ENCODE data around the gene DDX41.

Gene DDX41

GRCh38 chr5:177468685-177469628 is 47.8 kb downstream of the DDX41 start:
- H3K4me1 ChIP-seq (ENCODE audit: insufficient read depth, low read length): peaks cover 25% of the 10 kb centered on the region
- H3K4me3 ChIP-seq (ENCODE audit: low read depth in 1 of 2, low read length in 2 of 2): no peak overlapping the region
- no peaks in the 10 kb centered on the region for H3K27me3 ChIP-seq (ENCODE audit: control insufficient read depth in 1 of 2, insufficient read depth in 2 of 2, low read length in 2 of 2)
- no peak overlapping the region for H3K9ac ChIP-seq (ENCODE audit: low read length)
- no peaks in the 10 kb centered on the region for H3K9me3 ChIP-seq (ENCODE audit: low read length)
- no peak overlapping the region for H3K27ac ChIP-seq (ENCODE audit: low read depth, low read length)
- peaks cover 22% of the 10 kb centered on the region for H3K36me3 ChIP-seq (ENCODE audit: insufficient read depth, low read length)

DNA sequence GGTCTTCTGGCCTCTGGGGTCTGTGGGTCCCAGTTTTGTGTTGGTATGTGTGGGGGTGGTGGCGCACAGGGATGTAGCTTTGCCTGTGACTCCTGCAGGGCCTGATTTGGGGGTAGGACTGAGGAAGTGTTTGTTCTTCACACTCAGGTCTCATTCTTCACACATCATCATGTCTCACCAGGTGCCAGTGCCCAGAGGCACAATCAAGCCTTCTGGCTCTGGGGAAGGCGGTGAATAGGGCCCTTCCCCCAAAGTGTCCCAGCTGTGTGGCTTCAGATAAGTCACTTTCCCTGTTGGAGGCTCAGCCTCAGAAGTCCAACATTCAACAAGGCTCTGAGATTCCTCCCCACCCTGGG is 48.5 kb downstream of the DDX41 start:
- peak overlapping the region; percentile 32 for H3K27ac ChIP-seq (ENCODE audit: low read depth, low read length)
- H3K9me3 ChIP-seq (ENCODE audit: low read length): no peaks in the 10 kb centered on the region
- peaks cover 24% of the 10 kb centered on the region for H3K4me1 ChIP-seq (ENCODE audit: insufficient read depth, low read length)
- no peaks in the 10 kb centered on the region for H3K27me3 ChIP-seq (ENCODE audit: control insufficient read depth in 1 of 2, insufficient read depth in 2 of 2, low read length in 2 of 2)
- H3K4me3 ChIP-seq (ENCODE audit: low read depth in 1 of 2, low read length in 2 of 2): no peak overlapping the region
- no peak overlapping the region for H3K9ac ChIP-seq (ENCODE audit: low read length)
- peaks cover 22% of the 10 kb centered on the region for H3K36me3 ChIP-seq (ENCODE audit: insufficient read depth, low read length)

- Histone ChIP-seq H3K36me3 (ENCODE audit: insufficient read depth, low read length) (peaks cover 22% of the 10 kb centered on the region), H3K9ac (ENCODE audit: low read length) (no peak overlapping the region), H3K27ac (ENCODE audit: low read depth, low read length) (no peak overlapping the region), H3K4me1 (ENCODE audit: insufficient read depth, low read length) (peaks cover 24% of the 10 kb centered on the region), H3K4me3 (ENCODE audit: low read depth in 1 of 2, low read length in 2 of 2) (no peak overlapping the region), H3K9me3 (ENCODE audit: low read length) (no peaks in the 10 kb centered on the region), H3K27me3 (ENCODE audit: control insufficient read depth in 1 of 2, insufficient read depth in 2 of 2, low read length in 2 of 2) (no peaks in the 10 kb centered on the region)
These were observed 49.3 kb downstream of the DDX41 start for GRCh38 chr5:177467436-177467835.

DNA sequence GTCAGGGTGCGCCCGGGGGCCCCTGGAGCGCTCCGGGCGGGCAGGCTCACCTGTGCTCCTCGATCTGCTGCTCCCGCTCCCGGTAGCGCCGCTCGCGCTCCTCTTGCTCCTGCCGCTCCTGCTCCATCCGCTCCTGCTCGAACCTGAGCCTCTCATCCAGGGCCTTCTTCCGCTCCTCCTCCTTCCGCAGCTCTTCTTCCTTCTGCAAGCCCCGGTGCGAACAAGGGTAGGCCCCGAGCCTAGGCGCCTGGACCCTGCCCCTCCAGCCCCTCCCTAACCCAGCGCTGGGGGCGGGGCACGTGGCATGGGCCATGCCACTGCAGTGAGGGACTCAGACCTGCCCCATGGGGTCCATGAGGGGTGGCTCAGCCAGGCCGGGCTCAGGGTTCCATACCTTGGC is 49.9 kb downstream of the DDX41 start:
- Histone ChIP-seq H3K4me3 (ENCODE audit: low read depth in 1 of 2, low read length in 2 of 2) (no peak overlapping the region), H3K4me1 (ENCODE audit: insufficient read depth, low read length) (peaks cover 20% of the 10 kb centered on the region), H3K9ac (ENCODE audit: low read length) (no peak overlapping the region), H3K27me3 (ENCODE audit: control insufficient read depth in 1 of 2, insufficient read depth in 2 of 2, low read length in 2 of 2) (no peaks in the 10 kb centered on the region), H3K9me3 (ENCODE audit: low read length) (no peaks in the 10 kb centered on the region), H3K27ac (ENCODE audit: low read depth, low read length) (no peak overlapping the region), H3K36me3 (ENCODE audit: insufficient read depth, low read length) (peaks cover 22% of the 10 kb centered on the region)

DNA sequence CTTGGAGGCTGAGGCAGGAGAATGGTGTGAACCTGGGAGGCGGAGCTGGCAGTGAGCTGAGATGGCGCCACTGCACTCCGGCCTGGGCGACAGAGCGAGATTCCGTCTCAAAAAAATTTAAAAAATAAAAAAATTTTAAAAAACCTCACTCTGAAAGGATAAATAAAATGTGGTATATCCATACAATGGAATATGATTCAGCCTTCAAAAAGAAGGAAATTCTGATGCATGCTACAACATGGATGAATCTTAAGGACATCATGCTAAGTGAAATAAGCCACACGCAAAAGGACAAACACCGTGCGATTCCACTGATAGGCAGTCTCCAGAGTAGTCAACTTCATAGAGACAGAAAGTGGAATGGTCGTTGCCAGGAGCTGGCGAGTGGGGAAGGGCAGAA is 51.7 kb downstream of the DDX41 start:
- H3K4me3 ChIP-seq (ENCODE audit: low read depth in 1 of 2, low read length in 2 of 2): no peak overlapping the region
- H3K9me3 ChIP-seq (ENCODE audit: low read length): no peaks in the 10 kb centered on the region
- peaks cover 26% of the 10 kb centered on the region for H3K36me3 ChIP-seq (ENCODE audit: insufficient read depth, low read length)

DNA sequence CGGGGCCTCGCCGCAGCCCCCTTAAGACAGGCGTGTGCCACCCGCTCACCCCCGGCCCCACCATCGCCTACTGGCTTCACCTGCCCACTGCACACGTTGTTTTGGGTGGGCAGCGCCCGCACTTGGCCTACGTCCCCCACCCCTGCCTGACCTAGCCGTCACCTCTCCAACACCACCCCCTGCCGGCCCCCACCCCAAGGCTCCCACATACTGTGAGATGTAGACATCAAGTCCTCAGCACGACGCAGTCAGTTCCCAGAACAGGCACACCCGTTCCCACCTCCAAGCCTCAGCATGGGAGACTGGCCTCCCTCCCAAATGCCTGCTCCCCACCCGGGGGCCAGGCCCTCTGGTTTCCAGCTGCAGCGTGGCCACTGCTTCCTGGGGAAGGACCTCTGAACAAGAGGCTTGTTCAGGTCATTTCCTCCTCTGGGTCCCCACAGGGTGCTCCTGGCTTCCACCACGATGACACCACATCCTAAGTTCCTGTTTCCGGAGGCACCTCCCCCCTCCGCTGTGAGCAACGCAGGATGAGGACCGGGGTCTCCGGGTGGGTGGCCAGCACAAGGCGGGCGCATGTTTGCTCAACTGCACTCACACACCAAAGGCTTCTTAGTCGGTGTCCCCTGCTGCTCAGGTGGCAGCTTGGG is 54.6 kb downstream of the DDX41 start:
- H3K9ac ChIP-seq (ENCODE audit: low read length): no peak overlapping the region
- no peaks in the 10 kb centered on the region for H3K27me3 ChIP-seq (ENCODE audit: control insufficient read depth in 1 of 2, insufficient read depth in 2 of 2, low read length in 2 of 2)
- H3K36me3 ChIP-seq (ENCODE audit: insufficient read depth, low read length): peaks cover 42% of the 10 kb centered on the region
- H3K27ac ChIP-seq (ENCODE audit: low read depth, low read length): no peak overlapping the region
- H3K4me1 ChIP-seq (ENCODE audit: insufficient read depth, low read length): peaks cover 4% of the 10 kb centered on the region
- H3K4me3 ChIP-seq (ENCODE audit: low read depth in 1 of 2, low read length in 2 of 2): no peak overlapping the region
- no peaks in the 10 kb centered on the region for H3K9me3 ChIP-seq (ENCODE audit: low read length)

More for the DNA sequence above, 51.7 kb downstream of the DDX41 start:
- Histone ChIP-seq H3K27me3 (ENCODE audit: control insufficient read depth in 1 of 2, insufficient read depth in 2 of 2, low read length in 2 of 2) (no peaks in the 10 kb centered on the region), H3K4me1 (ENCODE audit: insufficient read depth, low read length) (peaks cover 2% of the 10 kb centered on the region), H3K27ac (ENCODE audit: low read depth, low read length) (no peak overlapping the region), H3K9ac (ENCODE audit: low read length) (no peak overlapping the region)
